GM12874 (cell line): Measurements from ENCODE around the gene PAF1.

ENCODE experiments used
- CTCF ChIP-seq: IDR thresholded peaks from 2 replicates; pipeline ENCODE4 v1.5.1; 2011; ENCODE audit warnings: low read depth, mild to moderate bottlenecking, control low read depth, low read length, moderate library complexity; ENCODE audit not compliant: insufficient read depth

Gene PAF1

GRCh38 chr19:39401549-39402345, 10.8 kb upstream of the PAF1 start:
- no peak for TF ChIP-seq CTCF

- no peak for TF ChIP-seq CTCF
Measured at GRCh38 chr19:39401070-39401548, 10.2 kb upstream of the PAF1 start.

GRCh38 chr19:39400061-39400460, 9.2 kb upstream of the PAF1 start:
- TF ChIP-seq CTCF = no peak

- no peak for TF ChIP-seq CTCF
Measured at GRCh38 chr19:39399668-39400050, 8.8 kb upstream of the PAF1 start.

GRCh38 chr19:39398297-39398864, 7.5 kb upstream of the PAF1 start:
- TF ChIP-seq CTCF = no peak

GRCh38 chr19:39397360-39398296, 6.7 kb upstream of the PAF1 start:
- TF ChIP-seq CTCF = peak; percentile 98

- TF ChIP-seq CTCF = no peak
Measured at GRCh38 chr19:39390451-39390750, 505 bp downstream of the PAF1 start.
